ENCODE results near the gene ZBTB7A.

The ZBTB7A gene

GRCh38 chr19:4034048-4035017, 32.4 kb downstream of the ZBTB7A start:
- no peak for FAIRE-seq

- FAIRE-seq, result no peak
Observed at GRCh38 chr19:4033028-4033956, 33.4 kb downstream of the ZBTB7A start.

- FAIRE-seq, result no peak
Observed at GRCh38 chr19:4032436-4032835, 34.3 kb downstream of the ZBTB7A start.

GRCh38 chr19:4031420-4031819, 35.3 kb downstream of the ZBTB7A start:
- no peak for FAIRE-seq

- FAIRE-seq, result no peak
Observed at GRCh38 chr19:4030981-4031380, 35.7 kb downstream of the ZBTB7A start.

GRCh38 chr19:4030552-4030951, 36.1 kb downstream of the ZBTB7A start:
- FAIRE-seq, result no peak

- no peak for FAIRE-seq
Observed at GRCh38 chr19:4029247-4029614, 37.5 kb downstream of the ZBTB7A start.

- no peak for FAIRE-seq
Observed at GRCh38 chr19:4028334-4029246, 38.1 kb downstream of the ZBTB7A start.

GRCh38 chr19:4027146-4027545, 39.6 kb downstream of the ZBTB7A start:
- FAIRE-seq, result no peak

- no peak for FAIRE-seq
Observed at GRCh38 chr19:4025317-4025716, 41.4 kb downstream of the ZBTB7A start.

- no peak for FAIRE-seq
Observed at GRCh38 chr19:4023600-4024398, 42.9 kb downstream of the ZBTB7A start.

GRCh38 chr19:4019578-4019977, 47.1 kb downstream of the ZBTB7A start:
- FAIRE-seq, result no peak

- FAIRE-seq, result no peak
Observed at GRCh38 chr19:4018775-4019504, 47.8 kb downstream of the ZBTB7A start.

- no peak for FAIRE-seq
Observed at GRCh38 chr19:4018140-4018613, 48.5 kb downstream of the ZBTB7A start.

- no peak for FAIRE-seq
Observed at GRCh38 chr19:4016903-4017638, 49.6 kb downstream of the ZBTB7A start.

- FAIRE-seq, result no peak
Observed at GRCh38 chr19:4016486-4016885, 50.2 kb downstream of the ZBTB7A start.

GRCh38 chr19:4015705-4016402, 50.8 kb downstream of the ZBTB7A start:
- no peak for FAIRE-seq

GRCh38 chr19:4014541-4015491, 51.9 kb downstream of the ZBTB7A start:
- FAIRE-seq, result no peak
